Lung (tissue), 12 donors: Measurements from ENCODE around the gene OLR1. TPM values are rescaled to one million over a fixed set of nuclear protein-coding genes. Genes with fewer than 3 reads are reported as not detected.

Source experiments
- ATAC-seq: fragments of 200-7000 bp; cut with Tn5 transposase; one replicate; pipeline ENCODE4 v1.9.1; 2020; ENCODE audit warnings: moderate number of reproducible peaks; ENCODE audit not compliant: insufficient read depth, low FRiP score
- DNase-seq, 3 donors: peaks; one replicate each; pipeline ENCODE4 v3.0.0-alpha.2; 2013 to 2017
- H3K27ac ChIP-seq, 2 donors: one replicate each; pipeline ENCODE4 v1.5.1; 2013; ENCODE audit warnings: mild to moderate bottlenecking in 2 of 2, moderate library complexity in 2 of 2, control low read depth in 1 of 2, inconsistent platforms in 1 of 2, low read depth in 1 of 2, low read length in 1 of 2
- H3K27me3 ChIP-seq, 3 donors: one replicate each; pipeline ENCODE4 v1.5.1; 2013; ENCODE audit warnings: low read length in 2 of 3; ENCODE audit not compliant: control insufficient read depth in 3 of 3, insufficient read depth in 3 of 3
- H3K36me3 ChIP-seq, 4 donors: one replicate each; pipeline ENCODE4 v1.5.1; 2013; ENCODE audit warnings: low read length in 4 of 4, mild to moderate bottlenecking in 1 of 4, moderate library complexity in 1 of 4; ENCODE audit not compliant: control insufficient read depth in 4 of 4, insufficient read depth in 4 of 4
- H3K4me1 ChIP-seq, 5 donors: one replicate each; pipeline ENCODE4 v1.5.1; 2013; ENCODE audit warnings: low read length in 5 of 5, mild to moderate bottlenecking in 2 of 5, moderate library complexity in 1 of 5; ENCODE audit not compliant: control insufficient read depth in 5 of 5, insufficient read depth in 5 of 5
- H3K4me3 ChIP-seq: one replicate; pipeline ENCODE4 v1.5.1; 2013; ENCODE audit warnings: mild to moderate bottlenecking, control low read depth, moderate library complexity
- H3K9ac ChIP-seq, 2 donors: one replicate each; pipeline ENCODE4 v1.5.1; 2013; ENCODE audit warnings: low read length in 2 of 2, control low read depth in 1 of 2; ENCODE audit not compliant: insufficient read depth in 1 of 2
- H3K9me3 ChIP-seq, 4 donors: one replicate each; pipeline ENCODE4 v1.5.1; 2013; ENCODE audit warnings: low read length in 3 of 4, mild to moderate bottlenecking in 1 of 4, moderate library complexity in 1 of 4; ENCODE audit not compliant: control insufficient read depth in 4 of 4, insufficient read depth in 3 of 4
- CTCF ChIP-seq: IDR thresholded peaks from 2 replicates; pipeline ENCODE4 v1.5.1; 2012; ENCODE audit warnings: mild to moderate bottlenecking; ENCODE audit errors: control extremely low read depth, extremely low read depth
- WGBS, 2 donors: extraction: QIAGEN DNeasy Blood & Tissue Kit; methylation state at CpG; one replicate each; pipeline ENCODE4 v1.1.7; 2013; 5-methylcytosine and 5-hydroxymethylcytosine counted together
- polyA plus RNA-seq, 2 donors: library from polyadenylated mRNA; stranded (reverse); fragments of 200-250 nt; gene quantifications; one replicate each; pipeline ENCODE4 v1.2.1, GENCODE V29; 2013
- total RNA-seq, 2 donors: library from RNA; depleted of rRNA in 1 of 2; stranded (reverse); fragments of >200 nt in 1 of 2; gene quantifications; one replicate each; pipeline ENCODE4 v1.2.1, GENCODE V29; 2014 to 2021
- donor health status: control.
- donor health status: control.
- donor health status: Bipolar disorder and iron deficiency.
- donor health status: healthy.
- donor health status: DM: yes; HTN: yes; CAD: no.

Gene OLR1
- total and polyA plus RNA-seq, 4 donors = 11.3 to 52.1 (median 21.6) TPM

- H3K36me3 ChIP-seq = no peaks in the 10 kb centered on the region
- WGBS, 2 donors = 93 to 95% methylated on average over 2 of the region's 2 CpGs
- ATAC-seq (no peak), DNase-seq (no peak)
- no peak overlapping the region for H3K27ac ChIP-seq
- no peaks in the 10 kb centered on the region for H3K27me3 ChIP-seq
- H3K9me3 ChIP-seq = peaks cover 0 to 3% (median 0%) of the 10 kb centered on the region in 4 donors
- no peak for TF ChIP-seq CTCF
- no peak overlapping the region for H3K9ac ChIP-seq
- H3K4me3 ChIP-seq = no peak overlapping the region
- H3K4me1 ChIP-seq = no peaks in the 10 kb centered on the region
Observed at GRCh38 chr12:10110256-10110844, 61.6 kb downstream of the OLR1 start.

Other genes starting within 250 kb of the OLR1 start
- gene CLEC2A, start 239.8 kb downstream of the OLR1 start, total RNA-seq = not detected
- gene CLEC2A, start 239.8 kb downstream of the OLR1 start, polyA plus RNA-seq = not detected
- 10 to 100 TPM; 13.8 to 15.0 TPM for gene CLEC12A, start 200.7 kb downstream of the OLR1 start, total RNA-seq
- gene CLEC12A, start 200.7 kb downstream of the OLR1 start, polyA plus RNA-seq = 10 to 100 TPM; 19.2 to 21.9 TPM
- 1 to 10 TPM in 1 of 2 donors, not detected in 1; 2.2 TPM for gene CLEC1B, start 173.0 kb downstream of the OLR1 start, total RNA-seq
- gene CLEC1B, start 173.0 kb downstream of the OLR1 start, polyA plus RNA-seq = 1 to 10 TPM in 1 of 2 donors, under 1 TPM in 1; 0.57 to 1.5 TPM
- gene CLEC12B, start 161.5 kb downstream of the OLR1 start, total RNA-seq = 1 to 10 TPM; 2.6 to 3.2 TPM
- gene CLEC12B, start 161.5 kb downstream of the OLR1 start, polyA plus RNA-seq = 1 to 10 TPM in 1 of 2 donors, under 1 TPM in 1; 0.41 to 2.5 TPM
- under 1 TPM; 0.12 to 0.60 TPM for gene CLEC9A, start 141.4 kb downstream of the OLR1 start, total RNA-seq
- under 1 TPM; 0.14 to 0.52 TPM for gene CLEC9A, start 141.4 kb downstream of the OLR1 start, polyA plus RNA-seq
- 10 to 100 TPM in 1 of 2 donors, 1 to 10 TPM in 1; 7.8 to 18.7 TPM for gene CLEC1A, start 73.1 kb downstream of the OLR1 start, total RNA-seq
- 1 to 10 TPM; 6.8 to 9.9 TPM for gene CLEC1A, start 73.1 kb downstream of the OLR1 start, polyA plus RNA-seq
- gene CLEC7A, start 41.9 kb downstream of the OLR1 start, total RNA-seq = 10 to 100 TPM; 16.8 to 50.8 TPM
- gene CLEC7A, start 41.9 kb downstream of the OLR1 start, polyA plus RNA-seq = 10 to 100 TPM; 18.4 to 45.4 TPM
- gene TMEM52B, start 6.9 kb upstream of the OLR1 start, total RNA-seq = 1 to 10 TPM; 1.3 to 2.3 TPM
- gene TMEM52B, start 6.9 kb upstream of the OLR1 start, polyA plus RNA-seq = 1 to 10 TPM in 1 of 2 donors, under 1 TPM in 1; 0.83 to 2.2 TPM
- 10 to 100 TPM; 62.9 to 88.5 TPM for gene GABARAPL1, start 40.7 kb upstream of the OLR1 start, total RNA-seq
- 10 to 100 TPM; 44.0 to 87.1 TPM for gene GABARAPL1, start 40.7 kb upstream of the OLR1 start, polyA plus RNA-seq
- 1 to 10 TPM; 4.9 to 5.2 TPM for gene KLRD1, start 135.7 kb upstream of the OLR1 start, total RNA-seq
- gene KLRD1, start 135.7 kb upstream of the OLR1 start, polyA plus RNA-seq = 1 to 10 TPM; 1.1 to 2.6 TPM
- 1 to 10 TPM; 1.6 to 2.9 TPM for gene KLRK1, start 217.9 kb upstream of the OLR1 start, total RNA-seq
- gene KLRK1, start 217.9 kb upstream of the OLR1 start, polyA plus RNA-seq = 1 to 10 TPM; 4.0 to 5.7 TPM
- gene KLRC4, start 237.6 kb upstream of the OLR1 start, total RNA-seq = under 1 TPM in 1 of 2 donors, not detected in 1; 0.91 TPM
- under 1 TPM in 1 of 2 donors, not detected in 1; 0.45 TPM for gene KLRC4, start 237.6 kb upstream of the OLR1 start, polyA plus RNA-seq
- gene KLRC3, start 248.5 kb upstream of the OLR1 start, total RNA-seq = 1 to 10 TPM in 1 of 2 donors, not detected in 1; 2.6 TPM
- gene KLRC3, start 248.5 kb upstream of the OLR1 start, polyA plus RNA-seq = under 1 TPM; 0.22 to 0.44 TPM